Stimulated activated CD4-positive, alpha-beta T cell treated with anti-CD3 and anti-CD28 coated beads, Interleukin-12 subunit alpha, Interleukin-12 subunit beta, amount 100 ng/mL, for 24 hours (primary cell): ENCODE measurements around the gene PRR5L.
"Not testable (repeated sequence)": the region's sequence is repeated elsewhere in the genome, so short reads cannot be mapped to it uniquely, and the experiment has no call there.

ENCODE experiments used
- DNase-seq, 2 experiments: peaks; one replicate each; pipeline ENCODE4 v3.0.0-alpha.2; 2020; ENCODE audit warnings: low read depth in 2 of 2

Gene PRR5L

DNA sequence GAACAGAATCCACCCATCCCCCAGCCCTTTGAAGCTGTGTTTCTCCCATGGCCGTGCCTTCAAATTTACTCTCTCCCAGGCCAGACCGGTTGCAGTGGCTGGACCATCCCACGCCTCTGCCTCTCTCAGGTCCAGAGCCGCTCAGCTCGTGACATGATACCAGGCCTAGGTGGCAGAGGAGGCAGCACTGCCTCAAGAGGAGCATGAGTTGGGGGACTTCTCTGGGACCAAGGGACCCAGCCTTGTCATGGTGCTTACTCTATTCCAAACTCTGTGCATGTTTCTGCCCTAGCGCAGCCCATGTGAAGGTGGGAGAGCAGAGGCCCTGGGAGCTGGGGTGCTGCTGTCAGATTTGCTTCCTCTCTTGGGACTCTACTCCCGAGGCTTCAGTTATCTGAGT, 163.0 kb downstream of the PRR5L start:
- DNase-seq = no peak

DNA sequence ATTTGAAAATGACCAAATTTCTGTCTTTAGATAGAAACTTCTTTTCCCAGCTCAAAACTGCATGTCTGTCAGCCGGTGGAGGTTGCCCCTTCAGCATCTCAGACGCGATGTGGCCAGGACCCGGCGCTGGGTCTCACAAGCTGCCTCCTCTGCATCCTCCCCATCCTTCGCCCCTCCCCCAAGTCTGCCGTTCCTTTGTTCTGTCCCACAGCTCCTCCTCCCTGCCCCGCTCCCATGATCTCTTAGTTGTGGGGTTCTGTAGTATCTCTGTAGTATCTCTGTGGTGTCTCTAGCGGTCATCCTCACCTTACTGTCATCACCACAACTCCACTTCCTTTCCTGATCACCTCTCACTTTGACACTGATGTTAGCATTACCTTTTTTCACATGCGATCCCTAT, 164.1 kb downstream of the PRR5L start:
- DNase-seq = no peak

DNA sequence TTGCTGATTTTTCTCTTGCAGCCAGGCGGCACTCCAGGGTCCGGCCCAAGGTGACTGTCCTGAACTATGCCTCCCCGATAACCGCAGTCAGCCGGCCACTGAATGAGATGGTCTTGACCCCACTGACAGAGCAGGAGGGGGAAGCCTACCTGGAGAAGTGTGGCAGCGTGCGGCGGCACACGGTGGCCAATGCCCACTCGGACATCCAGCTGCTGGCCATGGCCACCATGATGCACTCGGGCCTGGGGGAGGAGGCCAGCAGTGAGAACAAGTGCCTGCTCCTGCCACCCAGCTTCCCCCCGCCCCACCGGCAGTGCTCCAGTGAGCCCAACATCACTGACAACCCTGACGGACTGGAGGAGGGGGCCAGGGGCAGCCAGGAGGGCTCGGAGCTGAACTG, 166.2 kb downstream of the PRR5L start:
- no peak for DNase-seq

DNA sequence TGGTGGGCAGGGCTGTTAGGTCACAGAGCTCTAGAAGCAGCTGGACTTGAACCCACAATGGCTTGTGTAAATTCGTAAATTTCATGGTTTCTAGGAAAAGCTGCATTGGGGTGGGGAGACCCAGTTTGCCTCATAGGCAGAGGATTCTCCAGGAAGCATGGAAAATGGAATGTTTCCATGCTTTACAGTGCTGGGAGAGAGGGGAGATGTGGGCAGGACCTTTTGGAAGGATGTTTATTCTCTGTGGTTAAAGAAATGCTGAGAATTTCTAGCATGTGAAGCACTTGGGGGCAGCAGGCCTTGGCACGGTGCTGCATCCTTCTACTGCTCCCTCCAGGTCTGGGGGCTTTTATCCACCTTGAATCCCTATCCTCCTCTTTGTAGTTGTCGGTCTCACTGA, 167.7 kb downstream of the PRR5L start:
- DNase-seq = no peak

DNA sequence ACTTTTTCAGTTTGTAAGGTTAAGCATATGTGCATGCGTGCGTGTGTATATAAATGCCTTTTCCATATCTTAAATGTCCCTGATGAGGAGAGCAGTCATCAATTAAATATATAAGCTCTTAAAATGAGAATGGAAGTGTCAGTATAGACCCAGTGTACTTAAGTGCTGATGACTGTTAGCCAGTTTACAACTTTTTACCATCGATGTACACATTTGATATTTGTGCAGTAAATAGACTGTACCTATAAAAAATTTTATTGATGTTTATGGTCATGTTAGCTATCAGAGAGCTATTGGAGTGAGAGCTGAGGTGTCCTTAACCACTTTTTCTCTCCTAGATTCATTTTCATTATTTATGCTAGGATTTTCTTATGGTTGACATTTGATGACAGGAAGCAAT, 168.6 kb downstream of the PRR5L start:
- DNase-seq = no peak

DNA sequence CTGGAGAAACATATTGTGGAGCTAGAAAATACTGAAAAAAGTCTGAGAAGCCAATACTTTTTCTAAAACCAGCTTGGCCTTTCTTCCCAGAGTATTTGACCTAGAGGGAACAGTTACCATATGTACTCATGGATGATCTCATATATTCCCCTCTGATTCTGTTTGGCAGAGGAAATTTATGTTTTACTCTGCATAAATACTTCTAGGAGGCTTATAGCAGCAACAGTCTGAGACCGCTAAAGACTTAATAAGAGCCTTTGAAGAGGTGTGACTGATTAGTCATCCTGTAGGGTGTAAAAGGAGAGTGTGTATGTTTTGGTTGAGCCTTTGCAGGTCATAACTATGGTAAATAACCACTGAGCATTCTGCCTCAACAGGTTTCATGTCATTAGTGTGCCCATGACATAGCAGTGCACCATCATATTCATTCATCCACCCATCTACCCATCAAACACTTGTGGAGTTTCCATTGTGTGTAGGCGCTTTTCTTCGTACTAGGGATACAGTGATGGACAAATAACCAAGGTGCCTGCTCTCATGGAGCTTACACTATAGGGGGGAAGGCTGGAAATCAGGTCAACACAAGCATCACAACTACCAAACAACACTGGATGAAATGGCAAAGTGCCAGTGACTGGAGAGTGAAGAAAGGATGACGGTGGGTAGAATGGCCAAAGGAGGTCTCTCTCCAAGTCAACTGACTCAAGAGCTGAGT, 169.5 kb downstream of the PRR5L start:
- no peak for DNase-seq

DNA sequence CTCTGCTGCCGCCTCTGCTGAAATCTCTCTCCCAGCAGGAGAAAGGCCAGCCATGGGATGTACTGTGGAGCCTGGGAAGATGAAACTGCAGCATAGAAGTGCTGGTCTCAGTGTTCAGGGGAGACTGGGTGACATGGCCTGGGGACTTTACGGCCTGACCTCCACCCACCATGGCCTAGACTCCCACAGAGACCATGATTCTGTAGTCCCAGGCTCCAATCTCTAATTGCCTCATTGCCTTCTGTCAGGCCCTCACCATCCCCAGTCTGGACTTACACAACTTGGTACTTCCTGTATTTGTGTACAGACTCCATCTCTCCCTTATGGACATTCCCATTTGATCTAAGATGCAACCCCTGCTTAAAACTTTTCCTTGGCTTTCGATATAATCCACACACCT, 170.9 kb downstream of the PRR5L start:
- DNase-seq = no peak

DNA sequence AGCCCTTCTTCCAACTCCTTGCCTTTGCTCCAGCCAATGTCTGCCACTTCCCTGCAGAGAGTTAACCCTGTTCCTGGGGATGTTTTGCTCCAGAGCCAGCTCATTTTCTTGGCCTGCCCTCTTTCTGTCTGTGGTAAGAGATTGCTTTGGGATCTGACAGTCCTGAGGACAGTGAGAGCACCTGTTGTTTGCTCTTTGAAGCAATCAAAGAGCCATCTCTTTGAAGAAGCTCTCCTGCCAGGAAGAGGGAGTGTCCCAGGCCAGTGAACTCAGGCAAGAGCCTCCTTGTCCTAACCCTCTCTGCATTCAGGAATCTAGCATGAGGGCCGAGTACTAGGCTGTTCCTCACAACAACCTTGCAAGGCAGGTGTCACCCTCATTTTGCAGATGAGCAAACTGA, 171.8 kb downstream of the PRR5L start:
- DNase-seq = no peak

DNA sequence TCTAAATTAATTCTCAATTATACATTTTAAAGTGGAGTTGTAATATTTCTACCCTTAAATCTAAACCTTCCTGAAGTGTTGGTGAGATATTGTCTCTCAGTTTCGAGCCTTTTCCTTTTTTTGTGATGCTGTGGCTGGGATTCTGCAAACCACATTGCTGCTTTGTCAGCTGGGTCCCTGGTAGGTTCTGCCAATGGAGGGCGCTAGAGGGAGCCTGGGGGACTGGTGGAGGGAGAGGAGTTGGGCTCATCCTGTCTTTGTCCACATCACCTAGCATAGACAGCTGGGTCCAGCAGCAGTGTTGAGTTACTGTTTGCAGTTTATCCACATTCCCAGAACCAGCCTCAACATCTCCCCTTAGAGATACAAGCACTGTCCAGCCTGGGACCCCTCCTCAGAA, 173.0 kb downstream of the PRR5L start:
- DNase-seq = no peak

DNA sequence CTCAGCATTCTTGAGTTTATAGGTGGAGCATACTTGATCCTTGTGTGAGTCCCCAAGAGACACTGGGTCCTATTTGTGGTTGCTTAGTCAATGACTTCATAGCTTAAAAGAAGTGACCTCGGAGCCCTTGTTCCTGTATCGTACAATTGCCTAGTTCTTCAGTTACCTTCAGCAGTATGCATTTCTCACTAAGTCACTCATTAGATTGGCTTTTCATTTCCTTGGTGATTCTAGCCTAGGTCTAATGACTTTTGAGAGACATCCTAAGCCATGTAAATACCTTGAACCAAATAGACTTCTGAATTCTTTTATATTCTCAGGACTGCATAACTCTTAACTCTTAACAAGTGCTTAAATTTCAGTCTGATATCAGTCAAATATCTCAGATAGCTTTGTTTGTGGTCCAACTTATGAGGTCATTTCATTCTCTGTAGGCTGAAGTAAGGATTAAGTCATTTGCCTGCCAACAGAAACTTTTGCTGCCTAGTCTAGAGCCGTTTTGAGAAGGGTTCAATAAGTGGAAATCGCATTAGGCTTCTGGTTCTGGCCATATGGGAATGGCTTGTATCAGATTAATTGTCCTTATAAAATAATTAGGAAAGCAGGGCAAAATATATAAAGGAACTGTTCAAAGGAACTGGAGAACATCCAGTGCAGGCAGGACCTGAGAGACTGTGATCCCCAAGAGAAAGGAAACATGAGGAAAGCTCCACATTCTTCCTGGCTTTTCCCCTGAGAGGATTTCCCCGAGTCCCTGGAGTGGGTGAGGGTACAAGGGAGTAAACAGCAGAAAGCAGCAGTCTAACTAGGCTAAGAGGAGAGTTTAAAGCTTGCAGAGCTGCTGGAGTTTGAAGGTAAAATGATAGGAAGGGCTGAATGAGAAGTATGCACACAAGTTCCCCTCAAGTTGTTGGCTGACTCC, 174.1 kb downstream of the PRR5L start:
- no peak for DNase-seq

DNA sequence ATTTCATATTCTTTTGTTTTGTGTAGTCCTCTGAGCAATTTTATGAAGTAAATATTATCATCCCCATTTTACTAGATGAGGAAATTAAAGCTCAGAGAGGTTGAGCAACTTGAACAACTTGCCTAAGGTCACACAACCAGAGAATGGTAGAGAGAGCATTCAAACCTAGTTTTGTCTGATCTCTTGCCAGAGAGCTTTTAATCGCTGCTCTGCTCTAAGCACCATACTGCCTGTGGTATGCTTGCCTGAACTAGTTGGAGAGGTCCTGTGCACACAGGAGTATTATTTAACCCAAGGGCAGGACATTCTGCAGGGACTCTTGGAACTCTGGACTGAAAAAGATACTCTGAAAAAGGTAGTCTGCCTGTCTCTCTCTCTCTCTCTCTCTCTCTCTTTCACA, 175.5 kb downstream of the PRR5L start:
- DNase-seq = no peak

DNA sequence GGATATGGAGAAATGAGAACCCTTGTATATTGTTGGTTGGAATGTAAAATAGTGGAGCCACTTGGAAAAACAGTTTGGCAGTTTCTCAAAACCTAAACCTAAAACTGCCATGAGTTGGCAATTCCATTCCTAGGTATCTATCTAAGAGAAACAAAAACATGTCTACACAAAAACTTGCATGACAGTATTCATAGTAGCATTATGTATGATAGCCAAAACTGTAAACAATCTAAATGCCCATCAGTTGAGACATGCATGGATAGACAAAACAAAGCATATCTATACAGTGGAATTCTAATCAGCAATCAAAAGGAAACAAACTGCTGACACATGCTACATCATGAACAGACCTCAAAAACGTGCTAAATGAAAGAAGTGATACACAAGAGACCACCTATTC, 179.1 kb downstream of the PRR5L start:
- no peak for DNase-seq

DNA sequence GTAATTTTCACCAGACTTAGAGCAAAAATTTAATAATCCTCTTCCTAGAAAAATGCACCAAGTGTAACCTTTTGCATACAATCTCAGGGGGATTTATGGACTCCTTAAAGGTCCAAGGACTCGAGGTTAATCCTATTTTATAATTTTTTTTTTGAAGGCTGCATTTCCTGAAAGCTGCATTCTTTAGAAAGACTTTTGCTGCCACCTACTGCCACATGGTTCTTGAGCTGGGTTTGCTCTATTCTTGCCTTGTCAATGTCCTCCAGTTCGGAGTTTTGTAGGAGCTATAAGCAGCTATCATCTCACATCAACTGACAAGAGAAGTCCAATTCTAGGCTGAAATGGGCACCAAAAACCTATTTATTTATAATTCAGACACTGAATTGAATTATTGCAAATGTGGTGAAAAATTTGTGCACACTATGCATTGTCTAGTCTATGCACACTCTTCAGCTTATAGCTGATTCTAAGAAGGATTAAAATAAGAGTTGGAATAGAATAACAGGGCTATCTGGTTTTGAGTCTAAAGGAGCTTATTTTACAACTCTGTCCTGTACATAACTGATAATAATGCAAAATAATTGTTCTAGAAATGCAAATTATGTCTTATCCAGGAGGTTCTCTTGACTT, 182.7 kb downstream of the PRR5L start:
- no peak for DNase-seq

DNA sequence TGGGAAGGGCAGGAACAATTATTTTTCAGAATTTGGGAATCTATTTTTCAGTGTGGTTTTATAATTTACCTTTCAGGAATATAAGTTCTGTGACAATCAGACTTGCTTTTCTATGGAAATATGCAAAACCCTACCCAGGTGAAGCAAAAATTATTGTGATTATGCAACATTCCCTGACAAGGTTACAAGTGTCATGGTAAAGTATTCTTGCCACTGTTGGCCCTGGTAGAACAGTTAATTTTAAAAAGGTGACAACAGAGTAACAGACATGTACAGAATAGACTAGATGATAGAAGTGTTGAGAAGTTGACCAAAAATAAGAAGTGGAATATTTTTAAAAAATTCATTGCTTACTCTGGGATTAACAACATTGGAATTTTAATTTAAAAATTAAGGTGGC, 184.7 kb downstream of the PRR5L start:
- no peak for DNase-seq

DNA sequence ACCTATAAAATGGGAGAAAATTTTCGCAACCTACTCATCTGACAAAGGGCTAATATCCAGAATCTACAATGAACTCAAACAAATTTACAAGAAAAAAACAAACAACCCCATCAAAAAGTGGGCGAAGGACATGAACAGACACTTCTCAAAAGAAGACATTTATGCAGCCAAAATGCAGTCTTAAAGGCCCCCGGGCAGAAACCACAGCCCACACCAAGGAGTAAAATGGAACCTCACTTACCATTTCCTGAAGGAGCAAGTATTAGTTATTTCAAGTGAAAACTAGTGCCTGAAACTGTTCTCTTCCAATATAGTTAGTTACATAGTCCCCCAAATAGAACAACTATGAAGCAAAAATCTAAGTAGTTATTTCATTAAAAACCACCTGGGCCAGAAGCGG, 187.0 kb downstream of the PRR5L start:
- not testable (repeated sequence) for DNase-seq

DNA sequence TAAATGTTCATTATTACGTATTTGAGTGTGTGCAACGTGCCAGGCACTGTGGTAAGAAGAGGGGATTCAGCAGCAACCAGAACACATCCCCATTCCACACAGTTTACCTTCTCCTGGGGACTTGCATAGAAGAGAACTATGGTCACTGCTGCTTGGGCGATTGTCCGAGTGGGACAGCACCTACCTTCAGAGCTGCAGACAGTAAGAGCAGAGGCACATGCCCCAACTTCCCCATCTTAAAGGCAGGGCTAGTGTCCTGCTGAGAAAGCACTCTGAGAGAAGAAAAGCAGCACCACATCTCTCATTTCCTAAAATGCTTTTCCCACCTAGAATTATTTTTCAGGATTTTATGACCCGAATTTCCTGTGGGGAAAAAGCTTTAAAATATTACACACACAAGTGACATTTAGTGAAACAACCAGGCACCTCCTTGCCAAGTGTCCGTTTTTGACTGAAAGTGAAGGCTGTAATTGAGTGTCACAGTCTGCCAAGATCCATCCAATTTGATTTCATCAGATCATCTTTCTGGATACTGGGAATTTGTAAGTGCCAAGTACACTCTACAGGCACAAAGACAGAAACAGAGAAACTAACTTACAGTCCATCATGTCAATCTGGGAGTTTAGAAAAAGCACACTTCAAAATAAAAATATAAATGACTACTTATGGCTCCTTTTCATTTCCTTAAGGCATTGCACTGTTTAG, 189.4 kb downstream of the PRR5L start:
- no peak for DNase-seq

DNA sequence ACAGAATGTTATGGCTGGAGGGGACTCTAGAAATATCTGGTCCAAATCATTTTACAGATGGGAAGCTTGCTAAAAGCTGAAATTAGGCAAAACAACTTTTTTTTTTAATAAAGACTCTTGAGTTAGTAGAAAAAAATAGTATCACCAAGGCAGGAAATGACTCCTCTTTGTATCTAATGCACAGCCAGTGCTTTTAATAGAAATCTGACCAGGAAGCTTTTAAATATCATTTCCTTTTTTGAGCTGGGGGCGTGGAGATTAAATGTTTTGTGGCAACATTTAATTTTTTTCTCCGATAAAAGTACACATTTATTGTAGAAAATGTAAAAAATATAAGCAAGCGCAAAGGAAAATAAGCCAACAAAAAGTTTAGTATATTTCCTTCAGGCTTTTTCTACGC, 191.5 kb downstream of the PRR5L start:
- no peak for DNase-seq

DNA sequence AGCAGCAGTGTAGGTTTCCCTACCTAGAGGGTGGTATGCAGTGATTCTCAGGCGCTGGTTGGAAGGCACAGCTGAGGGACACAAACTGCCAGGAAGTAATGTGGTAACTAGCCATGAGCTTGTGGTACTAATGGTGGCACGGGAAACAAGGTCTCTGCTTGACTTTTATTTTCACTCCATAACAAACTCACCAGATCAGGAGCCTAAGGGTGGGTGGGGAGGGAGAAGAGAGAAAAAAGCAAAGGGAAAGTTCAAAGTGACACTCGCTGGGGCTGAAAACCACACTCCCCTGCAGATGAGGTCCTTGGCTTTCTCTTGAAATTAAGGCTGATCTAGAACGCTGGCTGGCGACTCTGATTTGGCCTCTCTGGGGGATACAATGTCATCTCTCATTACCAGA, 192.0 kb downstream of the PRR5L start:
- DNase-seq = no peak

DNA sequence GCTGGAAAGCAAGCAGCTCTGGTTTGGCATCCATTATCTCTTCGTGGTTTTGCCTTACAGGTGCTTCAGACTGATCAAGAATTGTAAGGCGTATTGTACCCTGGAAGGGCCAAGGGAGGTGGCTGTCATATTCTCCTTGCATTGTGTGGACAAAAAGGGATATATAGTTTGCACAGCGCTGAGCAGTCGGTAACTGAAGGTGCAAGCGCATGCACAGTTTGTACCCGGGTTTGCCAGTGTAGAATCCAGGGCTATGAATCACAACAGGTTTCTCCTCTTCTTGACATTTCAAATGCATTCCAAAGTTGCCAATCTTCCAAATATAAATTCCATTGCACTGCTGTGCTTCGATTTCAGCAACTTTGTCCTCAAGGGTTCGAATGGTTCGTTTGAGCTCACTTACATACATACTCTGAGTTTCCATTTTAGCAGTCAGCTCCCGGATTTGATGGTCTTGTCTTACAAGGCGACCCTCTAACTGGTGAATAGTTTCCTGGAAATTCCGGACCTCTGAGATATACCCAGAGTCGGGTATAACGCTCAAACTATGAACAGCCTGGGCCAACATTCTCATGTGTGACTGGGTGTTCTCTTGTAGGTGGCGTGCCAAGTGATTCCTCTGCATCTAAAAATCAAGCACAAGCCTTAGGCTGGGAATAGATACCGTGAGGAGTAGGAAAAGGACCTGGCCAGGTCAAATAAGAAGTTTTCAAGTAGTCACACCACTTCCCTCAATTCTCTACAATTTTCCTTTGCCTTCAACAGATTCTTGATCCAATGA, 194.1 kb downstream of the PRR5L start:
- no peak for DNase-seq

DNA sequence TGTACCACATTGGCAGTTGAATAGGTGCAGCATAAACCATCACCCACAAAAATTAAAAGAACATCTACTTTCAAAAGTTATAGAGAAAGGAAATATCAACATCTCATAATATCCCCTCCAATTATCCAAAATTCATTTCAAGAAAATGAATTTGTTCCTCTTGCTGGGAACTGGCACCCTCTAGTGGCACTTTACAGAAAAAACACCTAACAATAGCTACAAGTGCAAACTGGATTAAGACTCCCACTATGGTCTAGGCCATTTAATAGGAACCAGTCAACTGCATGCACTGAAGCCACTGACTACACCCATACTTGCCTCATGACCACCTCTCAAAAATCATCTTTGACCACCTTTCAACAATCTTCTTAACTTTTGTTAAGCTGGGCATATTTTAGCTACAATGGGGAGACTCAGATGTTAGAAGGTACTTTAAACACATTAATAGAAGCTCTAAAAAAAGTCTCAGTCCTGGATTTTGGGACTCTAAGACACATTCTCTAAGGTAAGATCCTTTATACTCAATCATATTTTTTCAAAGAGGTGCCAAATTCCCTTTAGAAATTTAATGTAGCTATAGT, 196.7 kb downstream of the PRR5L start:
- DNase-seq = no peak

DNA sequence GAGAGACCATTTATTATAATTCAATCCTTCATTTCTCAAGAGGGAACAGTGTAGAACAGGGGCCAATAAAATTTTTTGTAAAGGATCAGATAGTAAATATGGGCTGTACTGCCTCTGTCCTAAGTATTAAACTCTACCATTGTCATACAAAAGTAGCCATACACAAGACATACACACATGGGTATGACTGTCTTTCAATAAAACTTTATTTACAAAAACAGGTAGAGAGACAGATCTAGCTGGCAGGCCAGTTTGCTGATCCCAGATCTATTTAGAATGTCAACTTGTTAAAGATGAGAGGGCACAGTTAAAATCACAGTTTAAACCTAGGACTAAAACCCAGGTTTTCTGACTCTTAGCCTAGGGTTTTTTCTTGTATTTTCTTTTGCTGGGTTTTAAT, 197.2 kb downstream of the PRR5L start:
- no peak for DNase-seq
